AML-193 (cell line): Measurements from ENCODE around the gene FBXW5.

Experiments
- DNase-seq, 2 experiments: peaks; one replicate each; lab custom pipeline; 2025; lab: John Stamatoyannopoulos, UW

Gene FBXW5

GRCh38 chr9:136944519-136945332 lies at the start of gene FBXW5, which contains the start of gene C8G:
TSS of gene FBXW5 (minus strand) at chr9:136944738. CDS start at chr9:136944083, 655 bp downstream.
TSS of gene C8G (plus strand) at chr9:136945243. CDS start at chr9:136945321, 78 bp downstream.
- DNase-seq: peak; percentile 82 to 87

- no peak for DNase-seq
These were observed 48.4 kb upstream of the FBXW5 start for GRCh38 chr9:136992819-136993369.

GRCh38 chr9:136991993-136992818 lies 47.7 kb upstream of the FBXW5 start, which contains the start of gene PAXX:
TSS of gene PAXX (plus strand) at chr9:136992422. CDS start at chr9:136992444, 22 bp downstream.
- peak; percentile 57 to 78 for DNase-seq

GRCh38 chr9:136990242-136990911 lies 45.8 kb upstream of the FBXW5 start:
- DNase-seq: no peak

- DNase-seq: no peak
These were observed 44.3 kb upstream of the FBXW5 start for GRCh38 chr9:136988872-136989271.

GRCh38 chr9:136985853-136986252 lies 41.3 kb upstream of the FBXW5 start:
- no peak for DNase-seq

GRCh38 chr9:136985027-136985602 lies 40.6 kb upstream of the FBXW5 start:
- no peak for DNase-seq

- DNase-seq: no peak
These were observed 40.0 kb upstream of the FBXW5 start for GRCh38 chr9:136984464-136985026.

GRCh38 chr9:136983656-136984314 lies 39.2 kb upstream of the FBXW5 start:
- no peak for DNase-seq

GRCh38 chr9:136983167-136983566 lies 38.6 kb upstream of the FBXW5 start:
- DNase-seq: no peak

GRCh38 chr9:136982232-136983051 lies 37.9 kb upstream of the FBXW5 start, which contains the start of gene LCNL1:
TSS of gene LCNL1 (plus strand) at chr9:136982993. CDS start at chr9:136983587, 594 bp downstream.
- DNase-seq: no peak

- no peak for DNase-seq
These were observed 37.2 kb upstream of the FBXW5 start for GRCh38 chr9:136981588-136982231.

- DNase-seq: no peak
These were observed 36.3 kb upstream of the FBXW5 start for GRCh38 chr9:136980669-136981478.

- no peak for DNase-seq
These were observed 35.4 kb upstream of the FBXW5 start for GRCh38 chr9:136979769-136980587.

GRCh38 chr9:136978865-136979544 lies 34.5 kb upstream of the FBXW5 start:
- no peak for DNase-seq

GRCh38 chr9:136978073-136978864 lies 33.7 kb upstream of the FBXW5 start:
- no peak for DNase-seq
